ENCODE measurements around the gene GNAI2.
A peak's percentile ranks its signal among the peaks of the same experiment; 100 is the strongest.

GNAI2 gene

DNA sequence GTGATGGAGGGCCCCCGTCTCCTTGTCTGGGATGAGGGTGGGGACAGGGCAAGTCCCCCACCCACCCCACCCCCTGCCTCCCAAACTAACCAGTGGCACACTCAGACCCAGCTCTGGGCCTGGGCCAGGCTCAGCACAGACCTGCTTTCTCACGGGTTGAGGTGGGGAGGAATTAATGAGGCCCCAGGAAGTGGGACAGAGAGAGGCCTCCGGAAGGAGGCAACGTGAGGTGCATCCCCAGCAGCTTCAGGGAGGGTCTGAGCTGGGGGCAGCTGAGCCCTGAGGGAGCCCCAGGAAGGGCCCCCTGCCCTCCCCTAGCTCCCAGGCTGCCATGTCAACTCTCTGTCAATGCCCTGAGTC is 15.0 kb upstream of the GNAI2 start:
- no peak overlapping the region for H3K27ac ChIP-seq
- TF ChIP-seq, protein P1, sequence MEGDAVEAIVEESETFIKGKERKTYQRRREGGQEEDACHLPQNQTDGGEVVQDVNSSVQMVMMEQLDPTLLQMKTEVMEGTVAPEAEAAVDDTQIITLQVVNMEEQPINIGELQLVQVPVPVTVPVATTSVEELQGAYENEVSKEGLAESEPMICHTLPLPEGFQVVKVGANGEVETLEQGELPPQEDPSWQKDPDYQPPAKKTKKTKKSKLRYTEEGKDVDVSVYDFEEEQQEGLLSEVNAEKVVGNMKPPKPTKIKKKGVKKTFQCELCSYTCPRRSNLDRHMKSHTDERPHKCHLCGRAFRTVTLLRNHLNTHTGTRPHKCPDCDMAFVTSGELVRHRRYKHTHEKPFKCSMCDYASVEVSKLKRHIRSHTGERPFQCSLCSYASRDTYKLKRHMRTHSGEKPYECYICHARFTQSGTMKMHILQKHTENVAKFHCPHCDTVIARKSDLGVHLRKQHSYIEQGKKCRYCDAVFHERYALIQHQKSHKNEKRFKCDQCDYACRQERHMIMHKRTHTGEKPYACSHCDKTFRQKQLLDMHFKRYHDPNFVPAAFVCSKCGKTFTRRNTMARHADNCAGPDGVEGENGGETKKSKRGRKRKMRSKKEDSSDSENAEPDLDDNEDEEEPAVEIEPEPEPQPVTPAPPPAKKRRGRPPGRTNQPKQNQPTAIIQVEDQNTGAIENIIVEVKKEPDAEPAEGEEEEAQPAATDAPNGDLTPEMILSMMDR (conservative IDR thresholded peaks at IDR 0.05), result no peak

DNA sequence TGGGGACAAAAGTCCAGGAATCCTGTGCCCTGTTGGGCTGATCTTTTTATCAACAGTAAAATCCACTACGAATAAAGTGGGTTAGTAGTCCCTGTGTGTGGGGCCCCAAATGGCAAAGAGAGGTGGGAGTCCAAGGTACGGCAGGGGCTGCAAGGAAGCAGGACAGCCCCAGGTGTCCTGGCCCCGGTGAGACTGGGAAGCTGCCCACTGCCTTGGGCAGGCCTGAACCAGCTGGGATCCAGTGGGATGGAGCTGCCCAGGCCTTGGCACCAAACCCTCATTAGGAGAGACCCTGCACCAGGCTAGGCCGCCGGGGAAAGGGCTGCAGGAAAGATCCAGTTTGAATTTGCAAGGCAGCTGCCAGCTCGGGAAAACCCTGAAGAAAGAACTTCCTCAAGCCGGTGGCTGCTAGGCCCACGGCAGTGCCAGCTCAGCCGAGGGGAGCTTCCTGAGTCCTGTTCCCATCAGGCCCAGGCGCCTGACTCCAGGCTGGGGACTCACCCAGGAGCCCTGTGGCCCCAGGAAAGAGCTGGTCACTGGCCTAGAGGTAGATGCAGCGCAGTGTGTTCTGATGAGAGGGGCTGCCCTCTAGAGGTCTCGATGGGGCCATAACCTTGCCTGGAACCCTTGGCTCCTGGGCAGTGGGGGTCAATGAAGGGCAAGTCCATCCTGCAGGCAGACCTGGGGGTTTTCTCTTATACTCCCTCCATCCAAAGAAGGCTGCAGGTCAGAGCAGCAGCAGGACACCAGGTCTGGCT is 14.4 kb upstream of the GNAI2 start:
- H3K27ac ChIP-seq, result no peak overlapping the region
- TF ChIP-seq, protein P1 (conservative IDR thresholded peaks at IDR 0.05), result no peak

DNA sequence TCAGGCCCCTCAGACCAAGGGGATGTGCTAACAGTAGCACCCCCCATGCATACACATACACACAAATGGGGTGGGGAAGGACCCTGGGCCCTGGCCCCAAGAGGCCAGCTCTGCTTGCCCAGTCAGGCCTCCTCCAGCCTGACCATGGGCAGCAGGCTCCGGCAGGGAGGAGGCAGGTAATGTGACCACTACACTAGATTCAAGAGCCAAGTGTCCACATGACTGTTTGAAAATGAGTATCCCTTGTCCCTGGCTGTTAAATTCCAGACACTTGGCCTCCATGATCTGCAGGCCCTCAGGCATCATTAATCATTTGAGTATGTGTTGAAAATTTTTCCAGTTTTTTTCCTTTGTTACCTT is 13.9 kb upstream of the GNAI2 start:
- TF ChIP-seq, protein P1 (conservative IDR thresholded peaks at IDR 0.05), result no peak
- H3K27ac ChIP-seq, result no peak overlapping the region

DNA sequence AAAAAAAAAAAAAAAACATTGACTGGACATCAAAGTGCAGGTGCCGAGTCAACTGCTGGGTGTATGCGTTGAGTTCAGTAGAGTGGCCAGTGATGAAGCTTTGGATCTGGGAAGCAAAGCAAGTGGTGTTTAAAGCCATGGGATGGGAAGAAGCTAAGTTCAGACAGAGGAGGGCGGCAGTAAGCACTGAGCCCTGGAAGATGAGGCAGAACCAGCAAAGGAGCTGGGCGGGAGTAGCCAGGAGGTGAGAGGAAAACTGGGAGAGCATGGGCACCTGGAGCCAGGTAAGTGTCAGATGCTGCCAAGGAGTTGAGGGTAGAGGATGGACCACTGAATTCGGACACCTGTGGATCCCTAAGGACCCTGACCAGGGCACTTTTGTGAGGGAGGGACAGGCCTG is 11.4 kb upstream of the GNAI2 start:
- H3K27ac ChIP-seq, result no peak overlapping the region
- TF ChIP-seq, protein P1 (conservative IDR thresholded peaks at IDR 0.05), result no peak

DNA sequence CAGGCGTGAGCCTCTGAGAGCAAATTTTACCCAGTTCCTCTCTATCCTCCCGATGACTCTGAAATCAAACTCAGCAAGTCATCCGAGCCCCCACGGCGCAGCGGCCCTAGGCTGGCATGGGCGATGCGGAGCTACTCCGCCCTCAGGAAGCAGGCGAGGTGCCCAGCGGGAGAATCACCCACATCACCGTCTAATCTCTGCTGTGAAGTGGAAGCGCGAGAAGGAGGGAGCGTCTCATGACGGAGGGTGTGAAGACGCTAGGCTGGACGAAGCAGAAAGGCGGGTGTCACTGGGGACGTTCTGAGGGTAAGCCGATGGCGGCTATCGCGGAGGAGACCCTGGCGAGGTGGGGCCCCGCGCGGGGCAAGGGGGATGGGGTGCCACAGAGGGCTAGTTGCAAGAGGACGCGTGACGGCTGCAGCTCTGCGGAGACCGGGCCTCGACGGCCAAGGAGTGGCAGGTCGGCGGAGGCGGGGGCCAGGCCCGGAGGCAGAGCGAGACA is 9.1 kb upstream of the GNAI2 start:
- TF ChIP-seq, protein P1 (conservative IDR thresholded peaks at IDR 0.05), result no peak
- H3K27ac ChIP-seq, result peak overlapping the region; percentile 82

DNA sequence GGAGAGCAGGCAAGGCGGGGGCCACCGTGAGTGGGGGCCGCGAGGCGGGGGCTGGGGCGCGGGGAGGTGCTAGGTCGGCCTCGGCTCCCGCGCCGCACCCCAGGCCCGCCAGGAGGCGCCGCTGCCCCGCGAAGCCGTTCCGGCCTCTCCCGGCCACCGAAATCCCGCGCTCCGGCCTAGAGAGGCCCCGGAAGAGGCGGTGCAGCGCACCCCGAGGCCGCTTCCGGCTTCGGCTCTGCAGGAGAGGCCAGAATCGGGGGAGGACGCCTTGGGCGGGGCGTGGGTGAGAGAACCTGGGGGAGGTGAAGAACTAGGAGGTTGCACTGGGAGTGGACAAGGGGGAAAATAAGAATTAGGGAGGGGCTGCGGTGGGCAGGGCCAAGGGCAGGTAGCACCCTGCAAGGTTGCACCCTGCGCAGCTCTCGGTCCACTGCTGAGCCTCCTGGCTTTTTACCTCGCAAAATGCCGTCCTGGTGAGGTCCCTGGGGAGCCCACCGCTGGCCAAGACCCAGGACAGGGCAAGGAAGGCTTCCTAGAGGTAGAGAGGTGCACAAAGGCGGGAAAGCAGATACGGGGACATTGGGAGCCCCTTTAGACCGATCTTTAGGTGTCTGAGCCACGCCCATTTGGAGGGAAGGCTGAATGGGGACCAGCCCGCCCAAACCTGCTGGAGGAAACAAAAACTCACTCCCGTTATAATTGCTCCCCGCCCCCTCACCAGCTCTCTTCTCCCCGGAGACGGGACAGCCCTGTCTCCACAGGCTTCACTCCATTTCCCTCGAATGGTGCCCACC is 8.4 kb upstream of the GNAI2 start:
- TF ChIP-seq, protein P1 (conservative IDR thresholded peaks at IDR 0.05), result peak; percentile 96
- H3K27ac ChIP-seq, result peak overlapping the region; percentile 82

DNA sequence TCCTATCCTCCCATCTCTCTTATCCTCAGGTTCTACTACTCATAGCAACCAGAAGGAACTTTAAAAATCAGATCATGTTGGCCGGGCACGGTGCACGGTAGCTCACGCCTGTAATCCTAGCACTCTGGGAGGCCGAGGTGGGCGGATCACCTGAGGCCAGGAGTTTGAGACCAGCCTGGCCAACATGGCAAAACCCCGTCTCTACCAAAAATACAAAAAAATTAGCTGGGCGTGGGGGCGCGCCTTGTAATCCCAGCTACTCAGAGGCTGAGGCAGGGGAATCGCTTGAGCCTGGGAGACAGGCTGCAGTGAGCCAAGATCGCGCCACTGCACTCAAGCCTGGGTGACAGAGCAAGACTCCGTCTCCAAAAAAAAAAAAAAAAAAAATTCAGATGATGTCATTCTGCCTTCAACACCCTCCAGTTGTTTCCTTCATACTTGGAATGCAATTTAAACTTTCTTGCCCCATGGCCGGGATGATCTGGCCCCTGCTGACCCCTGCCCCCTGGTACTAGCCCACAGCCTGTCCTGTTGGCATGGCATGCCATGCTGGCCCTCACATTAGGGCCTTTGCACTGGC is 7.7 kb upstream of the GNAI2 start:
- peak overlapping the region; percentile 82 for H3K27ac ChIP-seq

All from VCaP (cell line).